MM.1S (cell line): Measurements from ENCODE around the gene PDE6D.

Experiments used
- DNase-seq: peaks from one replicate; pipeline ENCODE4 v3.0.0-alpha.2; 2015
- H2AFZ ChIP-seq: fragments of 300-600 bp; sonication (generic); 2 replicates; pipeline ENCODE4 v1.6.0; 2016; ENCODE audit warnings: antibody characterized with exemption, low read length
- H3F3A ChIP-seq: fragments of 300-600 bp; sonication (generic); 2 replicates; pipeline ENCODE4 v1.6.1; 2016; ENCODE audit warnings: mild to moderate bottlenecking, antibody characterized with exemption, low read length, moderate library complexity, mixed read lengths; ENCODE audit not compliant: insufficient read depth
- H3K27ac ChIP-seq: fragments of 300-600 bp; sonication (generic); 2 replicates; pipeline ENCODE4 v1.5.1; 2016; ENCODE audit warnings: mild to moderate bottlenecking, low read length
- H3K27me3 ChIP-seq: fragments of 300-600 bp; sonication (generic); replicated peaks from 2 replicates; pipeline ENCODE4 v1.6.0; 2016; ENCODE audit warnings: low read length; ENCODE audit not compliant: insufficient read depth
- H3K36me3 ChIP-seq: fragments of 300-600 bp; sonication (generic); replicated peaks from 2 replicates; pipeline ENCODE4 v1.6.1; 2016; ENCODE audit warnings: mild to moderate bottlenecking, low read length, mixed read lengths; ENCODE audit not compliant: insufficient read depth
- H3K4me1 ChIP-seq: fragments of 300-600 bp; sonication (generic); 2 replicates; pipeline ENCODE4 v1.6.1; 2016; ENCODE audit warnings: low read length, mixed read lengths
- H3K4me2 ChIP-seq: fragments of 300-600 bp; sonication (generic); 2 replicates; pipeline ENCODE4 v1.6.0; 2016; ENCODE audit warnings: low read depth, low read length
- H3K4me3 ChIP-seq: fragments of 300-600 bp; sonication (generic); 2 replicates; pipeline ENCODE4 v1.5.1; 2016; ENCODE audit warnings: low read length, mixed read lengths
- H3K79me2 ChIP-seq: fragments of 300-600 bp; sonication (generic); 2 replicates; pipeline ENCODE4 v1.6.1; 2016; ENCODE audit warnings: mixed run types, low read length, mixed read lengths
- H3K9ac ChIP-seq: fragments of 300-600 bp; sonication (generic); 2 replicates; pipeline ENCODE4 v1.6.1; 2016; ENCODE audit warnings: low read length, mixed read lengths
- H3K9me2 ChIP-seq: fragments of 300-600 bp; sonication (generic); replicated peaks from 2 replicates; pipeline ENCODE4 v1.6.1; 2016; ENCODE audit warnings: mild to moderate bottlenecking, low read length, mixed read lengths; ENCODE audit not compliant: insufficient read depth
- H3K9me3 ChIP-seq: fragments of 300-600 bp; sonication (generic); replicated peaks from 2 replicates; pipeline ENCODE4 v1.6.1; 2016; ENCODE audit warnings: mild to moderate bottlenecking, low read length, mixed read lengths; ENCODE audit not compliant: insufficient read depth
- H4K20me1 ChIP-seq: fragments of 300-600 bp; sonication (generic); 2 replicates; pipeline ENCODE4 v1.6.1; 2016; ENCODE audit warnings: mild to moderate bottlenecking, low read length, moderate library complexity, mixed read lengths; ENCODE audit not compliant: insufficient read depth
- EZH2 ChIP-seq: fragments of 300-600 bp; sonication (generic); optimal IDR thresholded peaks from 2 replicates; pipeline ENCODE3; 2017; ENCODE audit warnings: low read depth, mild to moderate bottlenecking, antibody characterized with exemption, low read length, mixed read lengths
- EZH2phosphoT487 ChIP-seq: fragments of 300-600 bp; sonication (generic); IDR thresholded peaks from 2 replicates; pipeline ENCODE4 v1.6.1; 2018; ENCODE audit warnings: antibody characterized with exemption, low read length
- TF ChIP-seq, protein P1 (sequence below): fragments of 300-600 bp; sonication (generic); IDR thresholded peaks from 2 replicates; pipeline ENCODE4 v1.5.1; 2016; ENCODE audit warnings: antibody characterized with exemption, low read length, mixed read lengths

PDE6D gene

DNA sequence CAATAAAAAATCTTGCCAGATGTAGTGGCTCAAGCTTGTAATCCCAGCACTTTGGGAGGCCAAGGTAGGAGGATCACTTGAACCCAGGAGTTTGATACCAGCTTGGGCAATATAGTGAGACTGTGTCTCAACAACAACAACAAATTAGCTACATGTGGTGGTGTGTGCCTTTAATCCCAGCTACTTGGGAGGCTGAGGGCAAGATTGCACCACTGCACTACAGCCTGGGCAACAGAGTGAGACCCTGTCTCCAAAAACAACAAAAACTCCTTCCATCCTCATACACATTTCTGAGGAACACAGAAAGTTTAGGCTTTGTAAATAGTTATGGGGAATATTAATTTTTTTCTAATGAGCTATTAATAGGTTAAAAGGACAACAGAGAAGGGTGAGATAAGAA lies 17.0 kb downstream of the PDE6D start:
- Histone ChIP-seq H2AFZ (no peak overlapping the region), H3K9ac (no peak overlapping the region), H3K36me3 (no peaks in the 10 kb centered on the region), H3K79me2 (no peaks in the 10 kb centered on the region), H3F3A (peaks cover 19% of the 10 kb centered on the region), H3K9me3 (no peaks in the 10 kb centered on the region), H3K27me3 (no peaks in the 10 kb centered on the region), H4K20me1 (no peaks in the 10 kb centered on the region), H3K9me2 (no peaks in the 10 kb centered on the region), H3K4me1 (peaks cover 20% of the 10 kb centered on the region), H3K27ac (no peak overlapping the region), H3K4me3 (no peak overlapping the region), H3K4me2 (no peak overlapping the region)
- no peak for TF ChIP-seq EZH2phosphoT487
- TF ChIP-seq, protein P1, sequence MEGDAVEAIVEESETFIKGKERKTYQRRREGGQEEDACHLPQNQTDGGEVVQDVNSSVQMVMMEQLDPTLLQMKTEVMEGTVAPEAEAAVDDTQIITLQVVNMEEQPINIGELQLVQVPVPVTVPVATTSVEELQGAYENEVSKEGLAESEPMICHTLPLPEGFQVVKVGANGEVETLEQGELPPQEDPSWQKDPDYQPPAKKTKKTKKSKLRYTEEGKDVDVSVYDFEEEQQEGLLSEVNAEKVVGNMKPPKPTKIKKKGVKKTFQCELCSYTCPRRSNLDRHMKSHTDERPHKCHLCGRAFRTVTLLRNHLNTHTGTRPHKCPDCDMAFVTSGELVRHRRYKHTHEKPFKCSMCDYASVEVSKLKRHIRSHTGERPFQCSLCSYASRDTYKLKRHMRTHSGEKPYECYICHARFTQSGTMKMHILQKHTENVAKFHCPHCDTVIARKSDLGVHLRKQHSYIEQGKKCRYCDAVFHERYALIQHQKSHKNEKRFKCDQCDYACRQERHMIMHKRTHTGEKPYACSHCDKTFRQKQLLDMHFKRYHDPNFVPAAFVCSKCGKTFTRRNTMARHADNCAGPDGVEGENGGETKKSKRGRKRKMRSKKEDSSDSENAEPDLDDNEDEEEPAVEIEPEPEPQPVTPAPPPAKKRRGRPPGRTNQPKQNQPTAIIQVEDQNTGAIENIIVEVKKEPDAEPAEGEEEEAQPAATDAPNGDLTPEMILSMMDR = no peak
- DNase-seq = no peak

DNA sequence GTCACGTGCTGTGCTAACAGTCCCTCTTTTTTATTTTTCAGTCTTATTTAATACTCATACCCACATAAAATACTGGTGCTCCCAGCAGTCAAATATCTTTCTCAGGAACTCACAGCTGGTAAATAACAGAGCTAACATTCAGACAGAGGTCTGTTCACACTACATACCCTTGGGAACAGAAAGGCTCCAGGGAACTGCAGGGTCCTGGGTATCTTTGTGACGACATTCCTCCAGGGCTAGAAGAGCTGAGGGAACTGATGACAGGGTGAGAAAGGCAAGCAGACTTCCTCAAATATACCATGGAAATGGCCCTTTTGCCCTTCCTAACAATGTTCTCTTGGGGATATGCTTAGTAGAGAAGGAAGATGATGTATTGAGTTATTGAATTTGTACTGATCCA lies 19.3 kb downstream of the PDE6D start:
- Histone ChIP-seq H3K9ac (no peak overlapping the region), H3K9me2 (no peaks in the 10 kb centered on the region), H3K9me3 (no peaks in the 10 kb centered on the region), H3K4me3 (no peak overlapping the region), H3K79me2 (no peaks in the 10 kb centered on the region), H4K20me1 (no peaks in the 10 kb centered on the region), H3K4me1 (peaks cover 20% of the 10 kb centered on the region), H3K27me3 (no peaks in the 10 kb centered on the region), H3K4me2 (no peak overlapping the region), H3K27ac (no peak overlapping the region), H2AFZ (no peak overlapping the region), H3F3A (peaks cover 16% of the 10 kb centered on the region), H3K36me3 (no peaks in the 10 kb centered on the region)
- TF ChIP-seq EZH2 (no peak), EZH2phosphoT487 (no peak)
- TF ChIP-seq, protein P1 = no peak
- no peak for DNase-seq

DNA sequence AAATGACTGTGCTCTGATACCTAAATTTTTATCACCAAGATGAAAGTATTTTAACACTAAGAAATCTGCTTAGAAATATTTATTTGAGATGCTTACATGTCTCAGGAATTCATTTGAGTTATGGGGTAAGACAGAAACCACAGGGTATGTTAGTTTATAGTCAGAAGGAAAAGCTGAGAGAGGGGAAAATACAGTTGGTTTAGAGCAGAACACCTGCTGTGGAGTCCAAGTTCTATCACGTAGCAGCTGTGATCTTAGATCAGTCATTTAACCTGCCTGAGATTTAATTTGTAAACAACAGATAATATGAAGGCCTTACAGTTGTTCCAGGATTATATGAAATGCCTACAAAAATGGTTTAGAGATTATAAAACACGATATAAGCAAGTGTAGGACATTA lies 29.0 kb downstream of the PDE6D start:
- H3K4me2 ChIP-seq = no peak overlapping the region
- DNase-seq = no peak
- H3F3A ChIP-seq = no peaks in the 10 kb centered on the region
- H3K27me3 ChIP-seq = no peaks in the 10 kb centered on the region
- H2AFZ ChIP-seq = no peak overlapping the region
- no peaks in the 10 kb centered on the region for H3K36me3 ChIP-seq
- H3K4me3 ChIP-seq = no peak overlapping the region
- no peaks in the 10 kb centered on the region for H4K20me1 ChIP-seq
- no peaks in the 10 kb centered on the region for H3K9me2 ChIP-seq
- H3K27ac ChIP-seq = no peak overlapping the region
- no peaks in the 10 kb centered on the region for H3K4me1 ChIP-seq
- H3K9ac ChIP-seq = no peak overlapping the region
- no peaks in the 10 kb centered on the region for H3K9me3 ChIP-seq
- no peaks in the 10 kb centered on the region for H3K79me2 ChIP-seq
- TF ChIP-seq, protein P1 = no peak
- TF ChIP-seq EZH2phosphoT487 (no peak), EZH2 (no peak)
